Stimulated activated CD4-positive, alpha-beta T cell treated with anti-CD3 and anti-CD28 coated beads, Interleukin-4, amount 100 ng/mL, for 48 hours (primary cell): ENCODE data around the gene ABCG2.
"Not testable (repeated sequence)": the region's sequence is repeated elsewhere in the genome, so short reads cannot be mapped to it uniquely, and the experiment has no call there.

ENCODE experiments used
- DNase-seq, 2 donors: peaks; one replicate each; pipeline ENCODE4 v3.0.0-alpha.2; 2020; ENCODE audit warnings: low read depth in 2 of 2

ABCG2 gene

DNA sequence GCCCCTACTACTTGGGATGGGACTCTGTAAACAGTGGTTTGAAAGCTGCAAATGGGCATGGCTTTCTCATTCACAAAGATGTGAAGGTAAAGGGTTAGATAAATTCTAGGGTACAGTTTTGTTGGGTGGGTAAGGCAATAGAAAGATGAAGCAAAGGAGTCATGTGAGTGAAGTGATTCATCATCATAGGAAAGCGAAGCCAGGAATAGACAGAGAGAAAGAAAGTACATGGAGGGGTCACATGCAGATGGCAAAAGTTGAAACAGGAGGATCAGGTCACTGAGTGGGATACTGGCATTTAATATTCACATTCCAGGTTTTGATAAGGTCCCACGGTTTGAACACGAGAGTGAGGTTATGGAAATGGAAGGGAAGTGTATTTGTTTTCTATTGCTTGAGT is 8.2 kb upstream of the ABCG2 start:
- no peak for DNase-seq

DNA sequence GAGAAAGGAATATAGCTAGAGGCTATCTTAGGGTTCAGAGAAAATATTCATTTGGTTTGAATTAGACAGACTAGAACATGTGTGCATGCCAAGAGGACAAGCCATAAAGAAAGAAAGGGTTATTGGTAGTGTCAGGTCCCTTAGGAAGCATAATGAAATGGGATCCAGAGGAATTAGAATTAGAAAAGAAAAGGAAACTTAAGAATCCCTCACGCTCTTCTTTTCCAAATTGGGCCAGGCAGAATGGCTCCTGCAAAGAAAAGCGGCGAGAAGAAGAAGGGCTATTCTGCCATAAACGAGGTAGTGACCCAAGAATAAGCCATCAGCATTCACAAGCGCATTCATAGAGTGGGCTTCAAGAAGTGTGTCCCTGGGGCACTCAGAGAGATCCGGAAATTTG is 4.9 kb upstream of the ABCG2 start:
- DNase-seq: no peak

DNA sequence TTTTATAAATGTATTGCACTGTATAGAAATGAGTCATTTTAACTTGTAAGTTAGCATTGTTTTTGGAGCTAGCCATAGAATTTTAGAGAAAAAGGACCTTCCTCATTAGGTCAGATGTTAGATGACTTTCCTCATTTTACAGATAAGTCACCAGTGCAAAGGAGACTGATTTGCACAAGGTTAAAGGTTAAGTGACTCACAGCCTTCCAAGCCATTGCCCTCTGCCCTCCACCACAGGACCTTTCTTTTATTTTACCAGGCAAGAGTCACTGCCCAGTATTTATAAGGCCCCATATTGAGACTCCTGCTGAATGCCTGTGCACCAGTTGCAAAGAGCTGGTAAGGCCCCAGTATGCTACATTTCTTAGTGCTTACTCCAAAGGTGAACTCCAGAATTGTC is 4.2 kb upstream of the ABCG2 start:
- DNase-seq: no peak

GRCh38 chr4:88159229-88159725 is 838 bp upstream of the ABCG2 start:
- DNase-seq: peak in 1 of 2 donors; percentile 16

DNA sequence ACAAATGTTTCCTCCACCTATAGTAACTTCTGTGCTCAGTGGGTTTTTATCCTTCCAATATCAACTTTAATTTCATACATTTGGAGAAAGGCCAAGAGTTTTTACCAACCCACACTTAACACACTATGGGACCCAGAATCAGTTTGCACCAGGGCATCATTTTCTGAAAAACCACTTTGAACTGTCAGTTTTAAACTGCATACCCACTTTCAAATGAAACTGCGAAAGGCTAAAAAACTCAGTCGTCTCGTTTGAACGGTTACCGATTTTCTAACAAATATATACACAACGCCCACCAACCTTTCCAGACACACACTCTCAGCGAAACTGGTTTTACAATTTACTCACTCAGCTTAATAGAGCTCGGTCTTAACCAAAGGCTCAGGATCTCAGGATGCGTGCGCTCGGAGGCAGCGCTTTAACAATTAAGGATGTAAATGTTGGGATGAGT is 376 bp downstream of the ABCG2 start:
- DNase-seq: no peak

- DNase-seq: not testable (repeated sequence)
Measured at GRCh38 chr4:88152331-88152730, 6.1 kb downstream of the ABCG2 start.

DNA sequence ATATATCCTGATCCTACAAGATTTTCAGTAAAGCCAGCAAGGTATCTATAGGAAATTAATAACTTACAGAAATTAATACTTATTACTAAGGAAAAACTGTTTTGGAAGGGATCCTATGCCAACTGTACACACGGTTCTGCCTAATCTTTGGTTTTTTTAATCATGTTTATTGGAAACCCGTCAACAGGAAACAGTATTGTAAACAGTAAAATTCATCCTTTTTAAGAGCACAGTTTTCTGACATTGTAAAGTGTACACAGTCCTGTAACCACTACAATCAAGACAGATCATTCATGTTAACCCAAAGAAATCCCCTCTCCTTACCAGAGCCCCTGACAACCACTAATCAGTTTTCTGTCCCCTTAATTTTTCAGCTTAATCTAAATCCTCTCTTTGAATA is 9.9 kb downstream of the ABCG2 start:
- DNase-seq: no peak

DNA sequence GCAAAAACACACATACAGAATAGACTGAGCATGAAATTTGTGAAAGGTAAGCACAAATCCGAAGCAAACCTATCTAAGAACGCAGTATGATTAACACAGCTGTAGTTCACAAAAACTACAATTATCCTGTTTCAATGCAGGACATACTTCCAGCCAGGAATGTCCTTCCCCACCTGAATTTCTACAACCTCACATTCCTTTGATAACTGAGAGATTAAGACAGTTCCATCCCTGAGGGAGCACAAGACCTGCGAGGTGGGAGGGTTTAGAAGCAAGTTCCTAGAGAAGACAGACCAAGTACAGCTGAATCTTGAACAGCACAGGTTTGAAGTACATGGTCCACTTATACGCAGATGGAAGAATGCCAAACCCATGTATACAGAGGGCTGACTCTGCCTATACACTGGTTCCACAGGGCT is 10.6 kb downstream of the ABCG2 start:
- no peak for DNase-seq

GRCh38 chr4:88146891-88147290 is 11.5 kb downstream of the ABCG2 start:
- no peak for DNase-seq

- no peak for DNase-seq
Measured at GRCh38 chr4:88144866-88145300, 13.6 kb downstream of the ABCG2 start.

GRCh38 chr4:88144048-88144447 is 14.4 kb downstream of the ABCG2 start:
- DNase-seq: no peak

- no peak for DNase-seq
Measured at GRCh38 chr4:88143504-88143903, 14.9 kb downstream of the ABCG2 start.

- no peak for DNase-seq
Measured at GRCh38 chr4:88138561-88138960, 19.9 kb downstream of the ABCG2 start.

- no peak for DNase-seq
Measured at GRCh38 chr4:88137112-88137511, 21.3 kb downstream of the ABCG2 start.

- no peak for DNase-seq
Measured at GRCh38 chr4:88136249-88136648, 22.2 kb downstream of the ABCG2 start.

DNA sequence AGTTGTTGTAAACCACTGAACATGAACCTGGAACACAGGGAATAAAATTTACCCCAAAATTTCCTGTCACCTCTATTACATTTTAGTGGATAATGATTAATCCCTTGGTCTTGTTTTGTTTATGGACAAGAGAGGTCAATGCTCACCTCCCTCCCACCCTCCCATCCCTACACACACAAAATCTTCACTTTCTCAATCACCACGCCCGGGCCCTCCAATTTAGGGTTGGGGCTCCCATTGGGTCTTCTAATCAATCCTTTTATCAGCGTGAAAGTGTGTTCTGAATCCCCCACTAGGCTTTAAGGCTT is 23.1 kb downstream of the ABCG2 start:
- no peak for DNase-seq

DNA sequence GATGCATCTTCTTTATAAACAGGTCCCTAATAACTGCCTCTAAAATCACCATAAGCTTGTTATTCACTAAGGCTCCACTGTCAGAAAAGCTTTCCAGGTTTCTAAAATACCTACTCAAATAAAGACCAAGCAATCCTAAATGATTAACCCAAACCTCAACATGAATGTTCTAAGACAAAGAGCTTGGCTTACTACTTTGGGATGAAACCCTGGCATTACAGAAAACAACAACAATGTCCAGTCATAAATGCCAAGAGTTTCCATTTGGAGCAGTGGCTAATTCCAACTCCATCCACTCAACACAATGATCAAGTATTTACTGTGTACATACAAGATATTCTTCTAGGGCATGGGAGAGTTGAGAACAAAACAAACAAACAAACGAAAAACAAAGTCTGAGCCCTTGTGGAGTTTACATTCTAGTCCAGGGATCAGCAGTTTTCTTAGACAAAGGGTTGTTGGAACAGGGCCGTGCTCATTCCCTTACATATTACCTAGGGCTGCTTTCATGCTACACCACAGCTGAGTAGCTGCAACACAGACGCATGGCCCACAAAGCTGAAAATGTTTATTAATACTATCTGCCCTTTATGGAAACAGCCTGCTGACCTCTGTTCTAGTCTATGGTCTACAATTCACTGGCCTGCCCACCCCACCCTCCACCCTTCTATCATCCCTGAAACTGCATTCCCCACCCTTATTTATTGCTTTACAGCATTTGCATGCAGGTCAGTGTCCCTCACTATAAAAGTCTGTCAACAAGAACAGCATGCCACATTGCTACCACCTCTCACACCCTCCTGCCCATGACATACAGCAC is 23.7 kb downstream of the ABCG2 start:
- no peak for DNase-seq

DNA sequence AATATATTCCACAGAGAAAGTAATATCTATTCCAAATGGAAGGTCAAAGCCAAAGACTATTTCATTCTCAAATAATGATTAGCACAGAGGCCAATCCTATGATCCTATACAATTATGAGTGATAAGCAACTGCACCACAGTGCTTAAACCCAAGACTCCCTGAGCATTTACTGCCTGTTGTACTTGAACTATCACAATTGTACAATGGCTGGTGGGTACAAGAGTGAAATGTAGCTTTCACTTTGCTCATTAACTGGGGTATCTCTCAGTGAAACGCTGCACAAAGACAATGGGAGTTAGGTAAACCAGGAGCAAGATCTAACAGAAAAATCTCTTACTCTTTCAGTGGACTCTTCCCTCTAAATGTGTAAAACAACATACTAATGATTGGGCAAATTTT is 24.3 kb downstream of the ABCG2 start:
- DNase-seq: no peak

DNA sequence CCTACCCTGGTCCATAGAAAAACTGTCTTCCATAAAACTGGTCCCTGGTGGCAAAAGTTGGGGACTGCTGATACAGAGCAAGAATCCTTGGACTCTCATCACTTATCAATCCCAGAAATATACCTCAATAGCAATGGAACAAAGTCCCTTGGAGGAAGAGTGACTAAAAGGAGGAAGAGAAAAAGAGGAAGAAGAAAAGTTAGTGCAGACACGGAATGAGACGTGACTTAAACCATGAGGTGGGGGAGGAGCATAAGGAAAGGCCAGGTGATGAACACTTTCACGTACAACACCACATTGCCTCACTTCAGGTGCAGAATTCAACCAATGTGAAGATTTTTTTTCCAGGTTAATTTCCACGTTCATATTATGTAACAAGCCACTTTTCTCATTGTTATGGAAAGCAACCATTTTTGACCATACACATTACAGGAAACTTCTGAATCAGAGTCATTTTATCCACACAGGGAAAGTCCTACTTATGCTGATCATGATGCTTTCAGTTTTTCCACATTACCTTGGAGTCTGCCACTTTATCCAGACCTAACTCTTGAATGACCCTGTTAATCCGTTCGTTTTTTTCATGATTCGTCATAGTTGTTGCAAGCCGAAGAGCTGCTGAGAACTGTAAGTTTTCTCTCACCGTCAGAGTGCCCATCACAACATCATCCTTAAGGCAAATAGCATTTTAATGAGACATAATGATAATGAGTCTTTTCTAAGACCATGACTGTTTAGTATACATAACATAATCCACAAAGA is 27.7 kb downstream of the ABCG2 start:
- no peak for DNase-seq

DNA sequence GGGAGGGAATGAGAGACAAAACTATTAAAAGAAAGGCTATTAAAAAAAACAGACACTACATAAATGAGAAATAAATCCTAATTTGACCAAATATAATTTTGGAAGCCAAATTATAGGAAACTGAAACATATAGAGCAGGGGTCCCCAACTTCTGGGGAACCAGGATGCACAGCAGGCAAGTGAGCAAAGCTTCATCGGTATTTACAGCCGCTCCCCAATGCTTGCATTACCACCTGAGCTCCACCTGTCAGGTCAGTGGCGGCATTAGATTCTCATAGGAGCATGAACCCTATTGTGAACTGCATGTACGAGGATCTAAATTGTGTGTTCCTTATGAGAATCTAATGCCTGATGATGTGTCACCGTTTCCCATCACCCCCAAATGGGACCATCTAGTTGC is 28.4 kb downstream of the ABCG2 start:
- DNase-seq: no peak

- not testable (repeated sequence) for DNase-seq
Measured at GRCh38 chr4:88122260-88122659, 36.2 kb downstream of the ABCG2 start.

- DNase-seq: no peak
Measured at GRCh38 chr4:88119943-88120342, 38.5 kb downstream of the ABCG2 start.

DNA sequence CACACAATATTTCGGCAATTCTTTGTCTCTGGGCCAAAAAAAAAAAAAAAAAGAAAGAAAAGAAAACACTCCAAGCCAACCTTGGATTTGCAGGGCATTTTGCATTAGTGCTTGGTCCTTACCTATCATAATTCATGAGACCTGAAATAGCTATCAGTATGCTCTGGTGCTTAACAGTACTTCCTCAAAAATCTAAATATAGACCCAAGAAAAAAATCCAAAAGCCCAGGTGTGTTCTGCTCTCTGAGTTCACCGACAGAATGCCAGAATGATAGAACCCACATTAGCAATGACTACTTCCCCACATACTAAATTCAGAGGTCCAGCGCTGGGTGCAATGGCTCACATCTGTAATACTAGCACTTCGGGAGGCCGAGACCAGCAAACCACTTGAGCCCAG is 42.9 kb downstream of the ABCG2 start:
- no peak for DNase-seq
